ENCODE results near the gene PGPEP1.

PGPEP1 gene

GRCh38 chr19:18340190-18340989 is at the start of gene PGPEP1:
TSS of gene PGPEP1 (plus strand) at chr19:18340598. CDS start at chr19:18340682, 84 bp downstream.
- no peak for DNase-seq

GRCh38 chr19:18291019-18291524 is 49.3 kb upstream of the PGPEP1 start:
- no peak for DNase-seq

- no peak for DNase-seq
Measured at GRCh38 chr19:18291590-18292461, 48.6 kb upstream of the PGPEP1 start.

GRCh38 chr19:18292462-18292809 is 48.0 kb upstream of the PGPEP1 start:
- no peak for DNase-seq

GRCh38 chr19:18292810-18293641 is 47.4 kb upstream of the PGPEP1 start:
- DNase-seq, result no peak

GRCh38 chr19:18293642-18294466 is 46.5 kb upstream of the PGPEP1 start:
- DNase-seq, result no peak

GRCh38 chr19:18294467-18294864 is 45.9 kb upstream of the PGPEP1 start:
- no peak for DNase-seq

- DNase-seq, result no peak
Measured at GRCh38 chr19:18295034-18295451, 45.4 kb upstream of the PGPEP1 start.

- no peak for DNase-seq
Measured at GRCh38 chr19:18297308-18297707, 43.1 kb upstream of the PGPEP1 start.

GRCh38 chr19:18298601-18299000 is 41.8 kb upstream of the PGPEP1 start:
- no peak for DNase-seq

GRCh38 chr19:18299654-18300053 is 40.7 kb upstream of the PGPEP1 start:
- no peak for DNase-seq

- DNase-seq, result no peak
Measured at GRCh38 chr19:18300930-18301717, 39.3 kb upstream of the PGPEP1 start.

- DNase-seq, result no peak
Measured at GRCh38 chr19:18301718-18302111, 38.7 kb upstream of the PGPEP1 start.

GRCh38 chr19:18304208-18304457 is 36.3 kb upstream of the PGPEP1 start:
- no peak for DNase-seq

GRCh38 chr19:18304458-18305310 is 35.7 kb upstream of the PGPEP1 start:
- no peak for DNase-seq

GRCh38 chr19:18306209-18306887 is 34.0 kb upstream of the PGPEP1 start:
- DNase-seq, result no peak

GRCh38 chr19:18306888-18307260 is 33.5 kb upstream of the PGPEP1 start:
- no peak for DNase-seq

- no peak for DNase-seq
Measured at GRCh38 chr19:18307271-18307681, 33.1 kb upstream of the PGPEP1 start.

- DNase-seq, result no peak
Measured at GRCh38 chr19:18308051-18308947, 32.1 kb upstream of the PGPEP1 start.

Data from NCI-H446 treated with DMSO at 0.1 percent for 48 hours (cell line).